CD4-positive, alpha-beta T cell treated with Interleukin-6 at 100 ng/mL for 8 hours (primary cell): ENCODE results near the gene RGS7.
"Not testable (repeated sequence)": the region's sequence is repeated elsewhere in the genome, so short reads cannot be mapped to it uniquely, and the experiment has no call there.

Experiments used
- DNase-seq: peaks from one replicate; pipeline ENCODE4 v3.0.0-alpha.2; 2020; ENCODE audit warnings: mixed read lengths, low spot score

RGS7 gene

DNA sequence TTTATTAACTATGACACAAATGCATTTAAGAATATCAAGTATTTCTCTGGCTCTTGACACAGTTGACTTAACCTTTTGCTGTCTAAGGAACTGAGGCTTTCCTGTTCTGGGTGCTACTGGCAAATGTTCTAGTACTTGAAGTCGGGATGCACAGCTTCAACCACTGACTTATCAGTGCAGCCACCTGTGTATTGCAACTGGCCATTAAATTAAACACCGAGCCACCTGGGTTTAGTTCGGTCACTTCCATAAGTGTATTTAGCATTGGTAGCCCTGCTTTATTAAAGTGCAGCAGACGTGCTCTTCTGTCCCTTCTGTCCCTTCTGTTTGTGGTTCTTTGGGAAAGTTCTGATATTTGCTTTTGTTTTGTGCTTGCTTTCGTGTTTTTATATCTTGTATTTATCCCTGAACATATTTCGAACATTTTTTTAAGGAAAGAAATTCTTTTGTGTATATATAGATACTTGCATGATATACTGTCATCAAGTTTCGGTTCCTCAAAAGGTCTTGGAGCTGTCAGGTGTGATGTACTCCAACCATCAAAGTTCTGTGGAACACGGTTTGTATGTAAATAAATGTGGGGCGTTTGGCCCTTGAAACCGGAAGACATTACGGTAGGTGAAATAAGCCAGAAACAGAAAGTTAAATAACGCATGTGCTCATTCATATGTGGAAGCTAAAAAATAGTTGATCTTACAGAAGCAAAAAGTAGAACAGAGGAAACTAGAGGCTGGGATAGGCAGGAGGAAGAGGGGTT is 447.1 kb downstream of the RGS7 start:
- DNase-seq = no peak

DNA sequence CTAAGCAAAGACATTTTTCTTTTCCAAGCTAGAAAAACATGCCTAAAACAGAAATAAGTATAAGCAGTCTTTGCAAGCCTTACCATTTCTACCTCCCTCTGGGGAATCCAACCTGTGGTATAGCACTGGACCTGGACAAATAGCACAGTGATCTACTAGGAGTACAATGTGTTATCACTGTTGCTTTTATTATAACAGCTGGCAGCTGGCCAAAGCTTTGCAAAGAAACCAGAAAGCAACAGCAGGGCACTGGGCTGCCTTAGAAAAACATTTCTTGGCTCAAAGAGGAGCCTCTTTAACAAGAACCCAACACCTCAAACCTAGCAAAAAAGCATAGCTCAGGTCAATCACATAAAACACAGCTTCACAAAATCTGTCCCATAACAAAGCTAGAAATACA is 450.5 kb downstream of the RGS7 start:
- no peak for DNase-seq

DNA sequence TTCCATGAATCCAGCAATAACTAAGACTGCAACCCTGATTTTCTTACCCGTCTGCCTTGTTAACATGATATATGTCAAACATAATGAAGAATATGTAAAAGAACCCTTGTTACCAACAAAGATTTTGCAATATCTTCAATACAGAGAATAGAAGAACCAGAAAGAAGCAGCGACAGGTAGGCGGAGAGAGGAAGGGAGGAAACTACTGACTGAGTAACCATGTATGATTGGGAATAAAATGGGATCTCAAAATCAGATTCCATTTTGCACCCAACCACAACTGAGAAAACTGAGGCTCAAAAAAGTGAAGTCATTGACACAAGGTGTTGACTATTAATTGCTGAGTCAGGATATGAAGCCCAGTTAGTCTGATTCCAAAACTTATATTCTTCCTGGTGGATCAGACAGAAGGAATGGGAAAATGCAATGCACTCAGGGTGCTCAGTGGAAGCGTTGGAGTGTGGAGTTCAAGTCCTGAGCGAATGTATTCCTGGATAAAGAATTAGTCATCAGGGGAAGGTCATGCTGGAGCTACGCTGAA is 451.7 kb downstream of the RGS7 start:
- no peak for DNase-seq

DNA sequence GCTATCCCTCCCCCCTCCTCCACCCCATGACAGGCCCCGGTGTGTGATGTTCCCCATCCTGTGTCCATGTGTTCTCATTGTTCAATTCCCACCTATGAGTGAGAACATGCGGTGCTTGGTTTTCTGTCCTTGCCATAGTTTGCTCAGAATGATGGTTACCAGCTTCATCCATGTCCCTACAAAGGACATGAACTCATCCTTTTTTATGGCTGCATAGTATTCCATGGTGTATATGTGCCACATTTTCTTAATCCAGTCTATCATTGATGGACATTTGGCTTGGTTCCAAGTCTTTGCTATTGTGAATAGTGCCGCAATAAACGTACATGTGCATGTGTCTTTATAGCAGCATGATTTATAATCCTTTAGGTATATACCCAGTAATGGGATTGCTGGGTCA is 461.6 kb downstream of the RGS7 start:
- DNase-seq = not testable (repeated sequence)

GRCh38 chr1:240888787-240889048 is 468.3 kb downstream of the RGS7 start:
- no peak for DNase-seq

GRCh38 chr1:240888039-240888786 is 468.8 kb downstream of the RGS7 start:
- no peak for DNase-seq

- DNase-seq = no peak
Observed at GRCh38 chr1:240883490-240883889, 473.5 kb downstream of the RGS7 start.

DNA sequence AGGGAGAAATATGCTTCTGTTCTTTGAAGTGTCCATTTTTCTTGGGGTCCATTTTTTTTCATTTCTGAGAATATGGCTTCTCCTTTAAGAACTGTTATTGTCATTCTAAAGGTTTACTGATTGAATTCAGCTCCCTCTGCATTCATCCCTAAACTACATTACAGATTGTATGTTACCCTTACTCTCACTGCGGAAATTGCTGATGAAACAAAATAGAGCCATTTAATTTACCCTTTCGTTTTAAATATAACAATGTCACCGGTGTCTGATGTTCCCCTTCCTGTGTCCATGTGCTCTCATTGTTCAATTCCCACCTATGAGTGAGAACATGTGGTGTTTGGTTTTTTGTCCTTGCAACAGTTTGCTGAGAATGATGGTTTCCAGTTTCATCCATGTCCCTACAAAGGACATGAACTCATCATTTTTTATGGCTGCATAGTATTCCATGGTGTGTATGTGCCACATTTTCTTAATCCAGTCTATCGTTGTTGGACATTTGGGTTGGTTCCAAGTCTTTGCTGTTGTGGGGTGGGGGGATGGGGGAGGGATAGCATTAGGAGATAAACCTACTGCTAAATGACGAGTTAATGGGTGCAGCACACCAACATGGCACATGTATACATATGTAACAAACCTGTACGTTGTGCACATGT is 474.2 kb downstream of the RGS7 start:
- DNase-seq = not testable (repeated sequence)

DNA sequence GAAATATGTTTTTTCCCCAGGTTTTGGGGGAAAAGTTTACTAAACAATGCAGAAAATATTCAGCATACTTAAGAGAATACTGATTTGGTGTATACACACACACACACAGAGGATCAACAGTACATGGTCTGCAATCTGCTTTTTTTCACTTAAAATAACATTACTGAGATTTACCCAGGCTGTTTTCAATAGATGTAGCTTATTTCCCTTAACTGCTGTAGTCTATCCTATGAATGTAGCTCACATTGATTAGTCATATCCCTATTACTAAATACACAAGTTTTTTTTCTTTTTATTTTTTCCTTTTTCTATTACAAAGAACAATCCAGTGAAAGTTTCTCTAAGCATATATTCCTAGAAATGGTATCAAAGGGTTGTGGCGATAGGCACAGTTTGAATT is 478.4 kb downstream of the RGS7 start:
- no peak for DNase-seq

DNA sequence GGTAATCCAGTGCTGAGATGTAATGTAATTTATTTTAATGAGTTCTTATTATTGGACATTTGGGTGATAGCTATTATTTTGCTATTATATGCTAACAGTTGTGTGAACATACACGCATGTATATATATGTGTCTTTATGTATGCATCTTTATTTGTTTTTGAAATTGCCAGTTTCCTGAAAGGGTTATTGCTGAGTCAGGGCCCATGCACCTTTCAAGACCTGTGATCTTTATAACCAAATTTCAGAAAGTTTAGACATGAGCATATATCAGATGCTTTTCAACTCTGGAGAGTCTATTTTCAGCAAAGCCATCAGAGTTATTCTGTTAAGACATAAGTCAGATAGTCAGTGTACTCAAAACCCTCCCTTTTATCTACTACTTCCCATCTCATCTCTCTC is 479.4 kb downstream of the RGS7 start:
- DNase-seq = no peak

DNA sequence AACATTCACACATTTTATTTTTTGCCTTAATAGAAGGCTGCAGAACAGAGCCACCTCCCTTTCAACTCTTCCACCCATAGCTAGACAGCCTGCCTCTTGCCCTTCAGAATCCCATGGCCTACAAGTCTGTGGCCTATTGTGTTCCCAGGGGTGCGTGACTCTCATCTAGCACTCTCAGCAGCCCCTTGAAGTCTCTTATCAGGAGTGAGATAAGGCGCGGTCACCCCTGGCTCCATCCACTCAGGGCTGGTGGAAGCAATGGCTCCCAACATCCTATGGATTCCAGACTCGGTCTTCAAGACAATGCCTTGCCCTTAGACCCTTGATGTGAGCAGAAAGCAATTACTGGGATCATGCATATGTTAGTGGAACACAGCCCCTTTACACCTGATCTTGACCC is 480.9 kb downstream of the RGS7 start:
- no peak for DNase-seq

- no peak for DNase-seq
Observed at GRCh38 chr1:240869071-240869470, 487.9 kb downstream of the RGS7 start.

DNA sequence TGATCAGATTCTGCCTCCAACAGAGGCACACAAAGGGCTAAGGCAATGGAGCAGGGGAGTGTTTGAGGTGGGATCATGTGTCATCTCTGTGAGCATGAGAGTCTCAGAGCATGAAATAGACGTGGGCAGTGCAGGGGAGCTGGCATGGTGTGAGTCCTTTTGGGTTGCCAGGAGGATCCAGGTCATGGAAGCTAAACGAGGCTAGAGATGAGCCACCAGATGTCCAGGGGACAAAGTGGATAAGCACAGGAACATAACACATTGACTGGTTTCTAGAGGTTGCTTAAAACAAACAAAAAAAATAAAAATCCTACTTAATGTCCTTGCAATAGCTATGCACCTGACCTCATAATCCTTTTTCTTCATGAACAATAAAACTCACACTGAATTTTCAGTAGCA is 490.3 kb downstream of the RGS7 start:
- DNase-seq = no peak

DNA sequence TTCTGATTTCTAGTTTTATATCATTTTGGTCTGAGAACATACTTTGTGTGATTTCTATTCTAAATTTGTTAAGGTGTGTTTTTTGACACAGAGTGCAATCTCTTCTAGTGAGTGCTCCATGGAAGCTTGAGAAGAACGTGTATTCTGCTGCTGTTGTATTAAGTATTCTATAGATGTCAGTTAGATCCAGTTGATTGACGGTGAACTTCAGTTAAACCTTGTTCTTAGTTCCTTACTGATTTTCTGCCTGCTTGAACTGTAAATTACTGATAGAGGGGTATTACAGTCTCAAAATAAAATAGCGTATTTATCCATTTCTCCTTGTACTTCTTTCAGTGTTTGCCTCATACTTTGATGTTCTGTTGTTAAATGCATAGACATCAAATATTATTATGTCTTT is 497.0 kb downstream of the RGS7 start:
- no peak for DNase-seq

DNA sequence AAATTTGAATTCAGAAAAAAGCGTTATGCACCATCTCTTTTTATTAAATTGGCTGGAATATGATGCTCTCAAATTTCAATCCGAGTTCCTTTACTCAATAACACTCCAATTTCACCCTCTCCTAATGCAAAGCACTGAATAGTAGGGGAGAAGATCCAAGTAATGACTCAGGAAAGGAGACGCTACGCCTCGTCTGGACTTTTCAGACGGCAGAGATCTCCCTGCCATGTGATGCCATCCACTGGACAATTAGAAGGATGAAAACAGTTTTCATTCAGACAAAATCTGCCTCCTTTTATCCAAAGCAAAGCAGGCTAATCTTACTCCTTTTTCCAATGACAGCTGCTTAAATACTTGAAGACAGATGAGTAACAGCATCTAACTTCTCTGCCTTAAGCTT is 502.6 kb downstream of the RGS7 start:
- no peak for DNase-seq

DNA sequence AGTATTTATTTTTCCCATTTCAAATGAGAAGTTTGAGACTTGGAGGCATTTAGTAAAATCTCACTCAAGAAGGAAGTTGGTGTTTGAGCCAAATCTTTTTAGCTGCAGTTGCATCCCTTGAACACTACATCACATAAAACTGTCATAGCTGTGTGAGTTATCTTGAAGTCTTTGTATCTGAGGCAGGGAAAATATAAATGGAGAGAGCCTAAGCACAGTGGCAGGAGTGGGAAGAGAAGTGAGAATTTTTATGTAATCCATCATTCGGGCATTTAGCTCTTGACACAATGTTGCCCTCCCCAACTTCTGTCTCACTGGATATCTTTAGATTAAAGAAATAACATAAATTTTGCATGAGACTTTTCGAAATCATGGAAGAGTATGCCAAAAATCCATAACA is 509.7 kb downstream of the RGS7 start:
- no peak for DNase-seq

DNA sequence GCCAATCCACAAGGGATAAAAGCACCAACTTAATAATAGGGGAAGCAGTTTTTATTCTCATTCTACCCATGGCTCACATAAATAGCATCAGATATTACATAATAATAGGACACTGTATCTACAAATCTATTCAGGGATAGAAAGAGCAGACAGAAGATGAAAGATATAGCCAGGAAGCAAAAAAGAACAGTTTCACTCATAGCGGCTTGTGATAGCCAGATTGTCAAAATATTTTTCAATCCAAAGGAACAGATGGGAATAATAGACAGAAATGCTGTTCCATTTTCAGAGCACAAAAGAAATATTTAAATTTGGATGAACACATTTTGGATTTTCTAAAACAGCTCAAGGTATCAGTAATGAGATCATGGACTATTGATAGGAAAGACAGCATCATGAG is 512.5 kb downstream of the RGS7 start:
- no peak for DNase-seq

DNA sequence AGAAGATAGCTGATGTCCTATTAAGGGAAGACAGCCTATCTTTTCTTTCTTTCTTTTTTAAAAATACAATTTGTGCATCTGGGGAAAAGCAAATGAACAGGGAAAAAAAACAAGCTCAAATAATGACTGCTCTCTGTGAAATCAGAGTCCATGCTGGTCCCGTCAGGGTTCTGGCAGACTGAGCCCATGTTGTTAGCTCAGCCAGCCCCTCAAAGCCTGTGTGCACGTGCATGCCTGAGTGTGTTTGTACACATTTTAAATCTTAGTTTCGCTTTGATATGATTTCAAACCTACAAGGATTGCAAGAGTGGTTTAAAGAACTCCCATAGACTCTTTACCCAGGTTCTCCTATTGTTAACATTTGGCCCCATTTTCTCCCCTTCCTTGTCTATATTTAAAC is 513.2 kb downstream of the RGS7 start:
- no peak for DNase-seq

GRCh38 chr1:240836271-240836670 is 520.7 kb downstream of the RGS7 start:
- DNase-seq = no peak

DNA sequence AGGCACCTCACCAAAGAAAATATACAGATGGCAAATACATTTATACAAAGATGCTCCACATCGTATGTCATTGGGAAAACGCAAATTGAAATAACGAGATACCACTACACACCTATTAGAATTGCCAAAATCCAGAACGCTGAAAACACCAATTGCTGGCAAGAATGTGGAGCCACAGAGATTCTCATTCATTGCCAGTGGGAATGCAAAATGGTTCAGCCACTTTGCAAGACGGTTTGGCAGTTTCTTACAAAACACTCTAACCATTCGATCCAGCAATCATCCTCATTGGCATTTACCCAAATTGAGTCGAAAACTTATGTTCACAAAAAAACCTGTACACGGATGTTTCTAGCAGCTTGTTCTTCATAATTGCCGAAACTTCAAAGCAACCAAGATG is 521.7 kb downstream of the RGS7 start:
- no peak for DNase-seq

DNA sequence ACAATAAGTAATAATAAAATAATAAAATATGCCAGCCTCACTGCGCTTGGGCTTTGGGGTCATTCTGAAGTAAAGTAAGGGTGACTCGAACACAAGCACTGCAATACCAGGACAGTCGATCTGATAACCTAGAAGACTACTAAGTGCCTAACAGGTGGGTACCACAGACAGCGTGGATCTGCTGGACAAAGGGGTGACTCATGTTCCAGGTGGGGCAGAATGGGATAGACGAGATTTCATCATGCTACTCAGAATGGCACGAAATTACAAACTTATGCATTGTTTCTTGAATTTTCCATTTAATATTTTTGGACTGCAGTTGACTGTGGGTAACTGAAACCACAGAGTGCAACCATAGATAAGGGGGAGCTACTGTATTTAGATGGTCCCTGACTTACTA is 523.9 kb downstream of the RGS7 start:
- no peak for DNase-seq

DNA sequence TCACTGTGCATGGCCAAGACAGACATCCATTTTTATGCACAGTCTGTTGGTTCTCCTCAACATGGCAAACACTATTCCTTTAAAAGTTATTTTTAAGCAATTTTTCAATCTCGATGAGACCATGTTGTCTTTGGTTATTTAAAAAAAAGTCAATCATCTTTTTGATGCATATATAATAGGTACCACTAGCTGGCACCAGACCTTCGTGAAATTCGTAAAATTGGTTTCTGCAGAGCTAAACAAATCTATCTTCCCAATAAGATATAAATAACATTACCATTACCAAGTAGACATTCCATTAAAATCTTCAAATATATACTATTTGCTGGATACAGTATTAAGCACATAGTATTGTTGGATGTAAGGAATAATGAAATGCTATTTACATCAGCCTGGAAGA is 525.1 kb downstream of the RGS7 start:
- DNase-seq = no peak

GRCh38 chr1:240831191-240831631 is 525.8 kb downstream of the RGS7 start:
- DNase-seq = no peak
